ENCODE results near the gene IRF5.
"Not testable (repeated sequence)": the region's sequence is repeated elsewhere in the genome, so short reads cannot be mapped to it uniquely, and the experiment has no call there.

IRF5 gene

GRCh38 chr7:128974241-128974934 is 36.7 kb downstream of the IRF5 start:
- DNase-seq = no peak

GRCh38 chr7:128982105-128982504 is 44.4 kb downstream of the IRF5 start:
- no peak for DNase-seq

GRCh38 chr7:128985660-128986059 is 47.9 kb downstream of the IRF5 start:
- DNase-seq = no peak

- DNase-seq = no peak
Measured at GRCh38 chr7:128986609-128987008, 48.9 kb downstream of the IRF5 start.

DNA sequence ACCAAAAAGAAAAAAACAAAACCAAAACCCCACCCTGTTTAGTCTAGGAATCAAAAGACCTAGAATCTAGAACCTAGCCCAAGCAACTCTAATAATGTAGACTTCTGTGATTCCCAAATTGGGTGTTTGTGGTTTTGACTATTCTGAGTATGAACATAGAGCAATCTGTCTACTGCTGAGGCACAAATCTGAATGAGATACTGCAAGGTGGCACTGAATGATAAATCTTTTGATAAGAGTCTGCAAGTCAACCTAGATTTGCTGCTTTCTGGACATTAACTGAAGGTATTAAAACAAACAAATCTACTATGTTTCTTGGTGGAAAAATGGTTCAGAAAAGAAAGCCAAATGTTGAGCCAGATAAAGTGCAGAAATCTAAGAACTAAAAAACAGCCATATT is 50.6 kb downstream of the IRF5 start:
- DNase-seq = no peak

DNA sequence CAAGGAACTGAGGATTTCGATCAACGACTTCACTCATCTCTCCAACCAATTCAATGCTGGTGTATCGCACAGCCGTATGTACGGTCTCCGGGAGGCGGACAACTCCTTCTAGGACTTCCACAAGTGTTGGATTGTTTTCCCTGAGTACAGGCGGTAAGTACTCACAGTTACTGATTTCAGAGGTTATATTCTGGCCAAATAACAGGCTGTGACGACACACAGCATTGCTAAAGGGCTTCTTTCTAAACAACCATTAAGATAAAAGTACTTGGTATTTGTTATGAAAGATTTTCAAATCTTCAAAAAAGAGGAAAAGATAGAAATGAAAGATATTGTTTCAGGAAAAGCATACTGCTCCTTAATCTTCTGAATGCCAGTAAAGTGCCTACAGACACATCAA is 52.2 kb downstream of the IRF5 start:
- no peak for DNase-seq

- no peak for DNase-seq
Measured at GRCh38 chr7:128993419-128993818, 55.7 kb downstream of the IRF5 start.

GRCh38 chr7:128994560-128994959 is 56.8 kb downstream of the IRF5 start:
- not testable (repeated sequence) for DNase-seq

DNA sequence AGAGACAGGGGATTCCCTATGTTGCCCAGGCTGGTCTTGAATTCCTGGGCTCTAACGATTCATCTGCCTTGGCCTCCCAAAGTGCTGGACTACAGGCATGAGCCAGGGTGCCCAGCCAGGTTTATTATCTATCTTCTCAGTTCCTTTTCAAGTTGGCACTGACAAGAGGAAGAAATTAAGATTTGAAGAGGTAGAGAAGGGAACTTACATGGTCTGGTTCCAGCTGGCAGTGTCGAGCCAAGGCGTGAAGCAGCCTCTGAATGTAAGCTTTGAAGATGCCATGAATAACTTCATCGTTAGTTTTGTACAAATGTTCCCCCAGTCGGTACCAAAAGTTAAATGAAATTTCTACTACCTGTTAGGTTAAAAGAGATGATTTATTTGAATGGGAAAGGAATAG is 59.5 kb downstream of the IRF5 start:
- no peak for DNase-seq
